ENCODE results near the gene ATG10. TPM values are rescaled to one million over a fixed set of nuclear protein-coding genes. Genes with fewer than 3 reads are reported as not detected.
"Not testable (repeated sequence)": the region's sequence is repeated elsewhere in the genome, so short reads cannot be mapped to it uniquely, and the experiment has no call there.

ATG10 gene
- total RNA-seq, 1 experiment from 2014 or later: 11.2 TPM

DNA sequence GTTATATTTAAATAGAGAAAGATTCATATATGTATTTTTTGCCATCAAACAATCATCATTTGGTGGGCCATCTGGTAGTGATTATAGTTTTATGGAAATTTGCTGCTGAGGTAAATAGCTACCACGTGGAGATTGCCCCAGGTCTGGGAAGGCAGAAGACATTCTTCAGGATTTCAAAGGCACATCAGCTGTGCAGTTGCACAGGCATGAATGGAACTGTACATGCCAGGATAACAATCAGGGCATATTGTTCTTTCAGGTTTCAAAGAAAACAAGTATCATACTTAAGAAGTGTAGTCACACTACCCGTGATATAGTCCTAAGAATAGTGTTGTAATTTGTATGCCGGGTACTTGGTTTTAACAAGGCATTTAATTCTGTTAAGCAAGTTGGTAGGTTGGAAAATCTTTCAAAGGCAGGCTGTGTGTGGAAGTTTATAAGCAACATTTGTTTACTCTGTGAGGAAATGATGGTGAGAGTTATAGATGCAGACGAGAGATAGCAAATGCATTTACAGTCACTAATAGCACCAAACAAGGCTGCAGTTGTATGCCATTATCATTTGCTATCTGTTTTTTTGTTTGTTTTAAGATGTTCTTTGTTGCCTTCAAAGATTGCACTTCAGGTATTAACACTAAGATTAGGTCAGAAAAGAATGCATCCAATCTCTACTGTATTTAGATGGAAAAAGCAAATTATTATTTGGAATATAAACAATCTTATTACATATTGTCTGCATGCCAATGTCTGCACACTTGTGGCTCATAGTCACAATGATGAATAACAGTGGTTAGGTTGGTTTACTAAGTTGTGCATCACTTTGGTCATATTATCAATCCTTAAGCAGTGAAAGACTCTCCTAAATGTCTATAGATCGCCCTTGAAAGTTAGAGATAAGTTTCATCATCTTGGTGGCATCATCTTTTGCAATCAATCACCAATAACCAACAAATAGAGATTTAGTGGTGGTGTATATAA lies 251.1 kb downstream of the ATG10 start:
- peak; percentile 6 for DNase-seq (ENCODE audit: low read depth)

DNA sequence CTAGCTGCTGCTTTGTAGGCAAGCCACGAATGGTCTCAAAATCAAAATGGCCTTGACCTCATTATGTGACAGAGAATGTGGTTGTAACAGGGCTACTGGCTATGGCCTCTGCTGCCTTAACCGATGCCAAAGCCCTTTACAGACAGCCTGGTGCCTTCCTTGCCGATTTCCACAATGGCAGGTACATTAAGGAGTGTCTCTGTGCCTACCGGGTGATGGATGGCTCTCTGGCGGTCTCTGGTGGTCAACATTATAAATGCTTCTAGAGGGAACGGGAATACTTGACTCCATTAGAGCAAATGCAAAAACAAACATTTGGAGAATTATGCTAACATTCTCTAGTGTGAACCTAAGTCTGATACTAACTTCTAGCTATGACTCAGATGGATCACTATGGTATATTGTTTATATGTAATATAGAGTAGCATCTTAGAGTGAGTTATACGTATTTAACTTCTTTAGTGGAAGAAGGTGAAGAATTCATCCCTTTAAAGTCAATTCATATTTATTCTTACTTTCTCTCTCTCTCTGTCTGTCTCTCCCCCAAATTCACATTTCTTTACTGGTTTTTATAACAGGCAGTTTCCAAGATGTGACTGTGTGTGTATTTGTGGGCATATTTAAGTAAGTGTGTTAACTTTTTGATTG lies 253.8 kb downstream of the ATG10 start:
- DNase-seq (ENCODE audit: low read depth): peak; percentile 50

DNA sequence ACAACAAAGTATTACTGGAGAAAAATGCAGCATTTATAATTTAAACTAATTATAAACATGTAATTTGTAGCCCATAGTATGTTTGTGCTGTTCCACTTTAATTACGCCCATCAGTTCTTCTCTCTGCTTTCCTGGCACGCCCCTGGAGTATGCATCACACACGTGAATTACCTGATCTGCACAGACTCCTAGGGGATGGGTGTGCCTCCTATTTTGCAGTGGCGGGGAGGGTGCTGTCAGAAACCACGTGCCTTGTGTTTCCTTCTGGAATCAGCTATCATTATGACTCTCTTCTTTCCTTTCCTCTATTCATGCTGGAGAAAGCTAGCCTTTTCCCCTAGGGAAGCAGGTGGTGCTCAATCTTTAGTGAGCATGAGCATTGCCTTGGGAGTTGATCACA lies 263.1 kb downstream of the ATG10 start:
- no peak for DNase-seq (ENCODE audit: low read depth)

DNA sequence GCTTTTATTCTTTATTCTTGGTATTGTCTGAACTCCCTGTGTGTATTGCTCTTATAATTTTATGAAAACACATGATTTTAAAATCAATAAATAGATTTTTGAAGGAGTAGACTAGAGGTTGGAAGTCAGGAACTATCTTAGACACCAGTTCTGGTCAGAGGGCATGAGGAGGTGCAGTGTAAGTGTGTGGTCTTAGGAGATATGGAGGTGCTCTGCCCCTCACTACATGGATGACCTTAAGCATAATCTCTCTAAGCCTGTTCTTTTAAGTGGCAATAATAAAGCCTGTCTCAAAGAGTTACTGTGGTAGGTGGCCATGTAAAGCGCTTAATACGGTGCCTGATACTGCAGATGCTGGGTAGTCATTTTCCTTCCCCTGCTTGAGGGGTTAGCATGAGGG lies 272.3 kb downstream of the ATG10 start:
- no peak for DNase-seq (ENCODE audit: low read depth)

DNA sequence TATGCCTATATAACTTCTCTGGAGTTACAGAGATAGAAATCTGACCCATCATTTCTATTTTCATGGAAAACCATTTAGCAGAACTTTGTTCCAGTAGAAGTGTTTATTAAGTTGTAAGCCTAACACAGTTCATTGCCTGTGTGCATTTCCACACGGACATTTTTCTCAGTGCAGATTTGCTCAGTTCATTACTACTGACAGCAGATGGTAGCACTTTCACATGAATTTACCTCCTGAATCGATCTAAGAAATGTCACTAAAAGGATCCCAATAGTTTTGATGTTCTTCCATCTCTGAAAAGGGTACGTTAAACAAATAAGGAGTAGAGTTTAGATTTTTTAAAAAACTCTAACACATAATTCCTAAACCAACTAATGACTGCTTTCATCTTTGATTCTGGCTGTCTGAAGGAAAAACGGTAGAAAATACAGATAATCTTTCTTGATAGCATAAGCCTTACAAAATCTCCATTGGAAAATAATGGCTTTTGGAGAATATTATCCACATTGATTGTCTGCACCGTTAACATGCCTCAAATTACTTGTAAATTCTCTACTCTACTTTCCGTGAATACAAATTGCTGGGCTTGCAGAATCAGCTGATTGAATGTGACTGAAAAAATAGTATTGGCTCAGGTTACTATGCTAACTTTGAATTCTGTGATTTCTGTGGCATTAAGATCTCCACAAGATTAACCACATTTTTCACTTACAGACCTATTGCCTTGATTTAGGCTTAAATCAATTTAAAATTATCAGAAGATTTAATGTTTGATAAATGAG lies 273.2 kb downstream of the ATG10 start:
- DNase-seq (ENCODE audit: low read depth): no peak

DNA sequence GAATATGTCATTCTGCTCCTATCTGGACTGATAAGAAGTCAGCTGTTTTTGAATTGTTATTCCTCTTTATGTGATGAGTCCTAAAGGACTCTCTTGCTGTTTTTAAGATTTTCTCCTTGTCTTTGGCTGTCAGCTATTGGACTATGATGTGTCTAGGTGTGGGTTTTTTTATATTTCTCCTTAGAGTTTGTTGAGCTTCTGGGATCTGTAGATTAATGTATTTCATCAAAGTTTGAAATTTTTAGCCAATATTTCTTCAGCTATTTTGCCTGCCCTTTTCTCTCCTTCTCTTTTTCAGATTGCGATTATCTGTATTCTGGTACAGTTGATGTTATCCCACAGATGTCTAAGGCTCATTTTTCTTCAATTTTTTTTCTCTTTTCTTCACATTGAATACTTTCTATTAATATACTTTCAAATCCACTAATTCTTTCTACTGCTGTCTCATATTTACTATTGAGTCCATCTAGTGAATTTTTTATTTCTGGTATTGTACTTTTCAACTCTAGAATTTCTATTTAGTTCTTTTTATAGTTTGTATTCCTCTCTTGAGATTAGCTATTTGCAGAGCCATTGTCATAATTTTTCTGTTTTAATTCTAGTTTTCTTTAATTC lies 275.2 kb downstream of the ATG10 start:
- DNase-seq (ENCODE audit: low read depth): no peak

DNA sequence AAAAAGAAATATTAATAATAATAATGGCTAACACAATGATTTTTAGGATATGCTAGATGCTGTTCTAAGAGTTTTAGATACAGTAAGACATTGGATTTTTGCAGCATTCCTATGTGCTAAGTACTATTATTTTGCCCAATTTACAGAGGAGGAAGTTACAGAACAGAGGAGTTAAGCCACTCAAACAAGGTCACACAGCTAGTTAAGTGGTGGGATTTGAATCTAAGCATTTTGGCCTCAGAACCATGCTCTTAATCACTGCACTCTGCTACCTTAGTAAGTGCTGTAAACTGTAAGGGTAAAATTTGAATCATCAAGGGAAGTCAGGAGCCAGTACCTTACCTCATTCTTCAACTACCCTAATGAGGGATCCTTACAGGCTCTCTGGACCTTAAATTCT lies 280.9 kb downstream of the ATG10 start:
- DNase-seq (ENCODE audit: low read depth): no peak

DNA sequence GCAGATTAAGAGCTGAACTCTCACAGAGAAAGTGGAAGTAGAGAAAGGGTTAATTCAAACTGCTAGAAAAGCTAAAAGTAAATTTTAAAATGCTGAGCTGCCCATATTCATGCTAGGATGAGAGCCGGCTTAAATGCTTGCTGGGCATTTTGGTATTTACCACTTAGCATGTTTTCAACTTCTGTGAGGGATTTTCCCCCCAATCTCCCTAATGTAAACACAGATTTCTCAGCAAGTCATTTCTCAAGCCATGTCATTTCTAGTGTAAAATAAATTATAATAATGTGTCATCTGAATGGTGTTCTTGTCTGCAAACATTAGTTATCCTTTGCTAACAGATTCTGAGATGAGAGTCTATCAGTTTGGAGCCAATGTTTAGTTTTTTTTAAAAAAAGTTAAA lies 284.0 kb downstream of the ATG10 start:
- DNase-seq (ENCODE audit: low read depth): no peak

DNA sequence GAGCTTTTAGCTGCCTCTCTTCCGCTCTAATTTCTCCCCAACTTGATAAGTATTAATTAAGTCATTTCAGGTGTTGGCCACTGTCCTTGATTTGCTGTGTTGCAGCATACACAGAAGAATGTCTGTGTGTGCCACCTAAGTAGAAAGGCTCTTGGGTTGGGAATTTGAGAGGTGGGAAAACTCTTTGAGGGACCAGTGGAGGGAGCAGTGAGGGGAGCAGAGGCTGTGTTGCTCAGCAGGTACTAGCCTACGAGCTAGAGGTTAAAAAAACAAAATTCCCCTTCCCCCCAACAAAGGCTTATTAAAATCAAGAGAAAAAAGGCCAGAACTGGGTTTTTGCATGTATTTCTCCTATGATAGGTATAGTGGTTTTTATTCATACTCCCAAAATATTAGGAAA lies 285.4 kb downstream of the ATG10 start:
- DNase-seq (ENCODE audit: low read depth): no peak

DNA sequence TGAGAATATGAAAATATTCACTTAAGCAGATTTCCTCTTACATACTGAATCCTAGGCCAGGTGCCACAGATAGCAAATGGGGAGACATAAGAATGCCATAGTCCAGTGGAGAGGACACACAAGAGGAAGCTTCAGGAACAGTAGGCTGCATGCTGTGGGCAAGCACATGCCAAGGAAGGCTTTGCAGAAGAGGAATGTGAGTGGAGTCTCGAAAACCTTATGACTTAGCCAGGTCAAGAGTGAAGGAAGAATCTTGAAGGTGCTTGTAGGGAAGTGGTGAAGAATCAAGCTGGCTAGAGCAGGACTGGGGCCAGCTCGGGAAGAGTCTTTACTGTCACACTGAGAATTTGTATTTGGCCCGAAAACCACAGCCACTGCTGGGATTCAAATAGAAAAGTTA lies 285.9 kb downstream of the ATG10 start:
- DNase-seq (ENCODE audit: low read depth): no peak

DNA sequence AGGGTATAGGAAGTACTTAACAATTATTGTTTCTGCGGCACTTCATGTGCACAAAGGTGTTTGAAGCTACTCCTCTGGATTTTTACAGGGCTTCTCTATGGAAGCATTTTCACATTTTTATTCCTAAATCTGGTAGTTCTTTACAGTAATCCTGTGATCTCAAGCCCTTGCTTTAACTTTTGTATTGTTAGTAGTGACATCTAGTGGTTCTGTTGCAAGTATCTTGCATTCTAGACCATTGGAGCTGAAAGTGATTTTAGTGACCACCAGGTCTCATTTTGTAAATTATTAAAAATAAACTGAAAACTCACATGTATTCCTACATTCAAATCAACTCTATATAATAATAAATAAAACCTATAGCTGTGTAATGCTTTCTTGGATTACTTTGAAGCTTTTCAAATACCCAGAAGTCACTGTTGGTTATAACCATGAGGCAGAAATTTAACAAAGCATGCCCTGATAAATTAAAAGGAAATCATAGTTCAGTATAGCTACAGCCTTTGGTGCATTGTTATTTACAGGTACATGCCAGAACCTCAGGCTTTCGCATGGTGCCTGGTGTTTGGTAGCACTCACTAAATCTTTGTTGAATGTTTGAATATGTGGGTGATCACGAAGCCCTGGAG lies 287.5 kb downstream of the ATG10 start:
- DNase-seq (ENCODE audit: low read depth): peak; percentile 21

DNA sequence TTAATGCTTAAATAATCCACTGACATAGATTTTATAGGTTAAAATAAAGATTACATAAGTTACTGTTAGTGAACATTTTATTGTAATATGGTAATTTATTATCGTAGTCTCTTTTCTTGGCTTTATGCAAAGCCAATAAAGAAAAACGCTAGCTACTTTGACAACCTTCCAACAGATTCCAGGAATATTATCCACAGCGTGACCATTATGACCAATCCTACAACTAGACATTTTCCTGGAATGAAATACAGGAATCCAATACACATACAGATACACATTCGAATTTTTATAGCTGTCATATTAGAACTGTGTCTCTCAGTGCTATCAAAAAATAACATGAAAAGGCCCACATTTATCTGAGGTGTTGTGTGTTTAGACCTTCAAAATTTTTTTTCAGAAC lies 293.2 kb downstream of the ATG10 start:
- DNase-seq (ENCODE audit: low read depth): no peak

DNA sequence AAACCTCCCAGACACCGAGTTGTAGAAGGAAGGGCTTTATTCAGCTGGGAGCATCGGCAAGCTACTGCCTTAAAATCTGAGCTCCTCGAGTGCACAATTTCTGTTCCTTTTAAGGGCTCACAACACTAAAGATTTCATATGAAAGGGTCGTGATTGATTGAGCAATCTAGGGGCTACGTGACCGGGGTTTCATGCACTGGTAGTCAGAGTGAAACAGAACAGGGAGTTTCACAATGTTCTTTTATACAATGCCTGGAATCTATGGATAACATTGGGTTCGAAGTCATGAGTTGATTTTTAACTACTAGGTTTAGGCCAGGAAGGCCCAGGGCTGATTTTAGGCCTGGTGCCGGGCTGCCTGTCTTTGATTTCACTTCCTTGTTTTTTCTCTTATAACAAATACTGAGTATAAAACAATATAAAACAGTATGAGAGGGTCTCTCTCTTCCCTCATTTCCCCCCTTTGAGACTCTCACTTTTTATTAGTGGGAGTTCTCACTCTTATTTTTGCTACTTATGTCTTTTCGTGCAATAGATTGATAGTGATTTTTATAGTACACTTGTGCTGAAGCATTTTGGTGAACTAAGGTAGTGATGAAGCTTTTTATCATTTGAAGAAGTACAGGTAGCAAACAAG lies 295.6 kb downstream of the ATG10 start:
- DNase-seq (ENCODE audit: low read depth): not testable (repeated sequence)

DNA sequence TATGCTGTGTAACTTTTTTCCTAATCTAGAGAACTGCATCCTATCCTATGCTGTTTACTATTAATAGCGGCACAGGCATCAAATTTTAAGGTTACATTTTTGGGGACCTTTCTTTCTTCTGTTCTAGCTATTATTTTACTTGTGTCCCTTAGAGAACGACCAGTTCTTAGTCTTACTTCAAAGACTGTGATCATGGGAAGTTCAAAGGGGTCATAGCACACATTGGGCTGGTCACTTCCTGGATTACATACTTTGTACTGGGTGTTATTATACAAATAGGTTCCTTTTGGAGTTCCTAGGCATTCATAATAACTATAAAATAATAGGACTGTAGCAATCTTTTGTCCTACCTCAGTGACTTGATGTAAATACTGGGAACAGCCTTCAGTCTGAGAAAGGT lies 297.5 kb downstream of the ATG10 start:
- DNase-seq (ENCODE audit: low read depth): not testable (repeated sequence)

DNA sequence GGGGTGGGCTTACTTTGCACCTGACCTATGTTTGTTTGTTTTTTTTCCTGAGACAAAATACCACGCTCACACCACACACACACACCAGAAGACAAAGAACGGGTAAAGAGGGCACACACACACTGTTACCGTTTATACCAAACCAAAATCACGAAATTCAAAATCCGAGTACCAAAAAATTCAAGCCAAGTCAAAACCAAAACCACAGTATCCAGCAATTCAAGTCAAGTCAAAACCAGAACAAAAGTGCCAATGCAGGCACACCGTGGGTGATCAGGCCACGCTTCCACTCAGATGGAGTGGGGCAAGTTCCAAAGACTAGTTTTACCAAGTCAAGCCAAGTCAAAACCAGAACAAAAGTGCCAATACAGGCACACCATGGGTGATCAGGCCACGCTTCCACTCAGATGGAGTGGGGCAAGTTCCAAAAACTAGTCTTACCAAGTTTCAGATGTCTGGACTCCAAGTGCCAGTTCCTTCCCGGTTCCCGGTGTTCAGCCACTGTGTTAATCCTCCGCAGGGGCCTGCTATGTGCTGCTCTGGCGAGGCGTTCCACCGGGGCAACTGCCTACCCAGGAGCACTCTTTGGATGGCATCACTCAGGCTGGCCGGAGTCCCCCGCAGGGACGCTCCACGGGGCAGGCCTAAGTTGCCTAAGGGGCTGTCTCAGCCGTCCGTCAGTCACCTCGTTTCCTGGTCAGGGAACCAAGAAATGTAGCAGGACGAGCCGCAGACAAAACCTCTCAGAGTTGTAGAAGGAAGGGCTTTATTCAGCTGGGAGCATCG lies 300.9 kb downstream of the ATG10 start:
- DNase-seq (ENCODE audit: low read depth): not testable (repeated sequence)

DNA sequence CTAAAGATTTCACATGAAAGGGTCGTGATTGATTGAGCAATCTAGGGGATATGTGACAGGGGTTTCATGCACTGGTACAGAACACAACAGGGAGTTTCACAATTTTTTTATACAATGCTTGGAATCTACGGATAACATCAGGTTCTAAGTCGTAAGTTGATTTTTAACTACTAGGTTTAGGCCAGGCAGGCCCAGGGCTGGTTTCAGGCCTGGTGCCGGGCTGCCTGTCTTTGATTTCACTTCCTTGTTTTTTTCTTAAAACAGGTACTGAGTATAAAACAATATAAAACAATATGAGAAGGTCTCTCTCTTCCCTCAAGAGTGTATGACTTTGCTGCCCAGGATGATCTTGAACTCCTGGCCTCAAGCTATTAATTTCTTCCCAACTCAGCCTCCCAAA lies 301.6 kb downstream of the ATG10 start:
- not testable (repeated sequence) for DNase-seq (ENCODE audit: low read depth)

DNA sequence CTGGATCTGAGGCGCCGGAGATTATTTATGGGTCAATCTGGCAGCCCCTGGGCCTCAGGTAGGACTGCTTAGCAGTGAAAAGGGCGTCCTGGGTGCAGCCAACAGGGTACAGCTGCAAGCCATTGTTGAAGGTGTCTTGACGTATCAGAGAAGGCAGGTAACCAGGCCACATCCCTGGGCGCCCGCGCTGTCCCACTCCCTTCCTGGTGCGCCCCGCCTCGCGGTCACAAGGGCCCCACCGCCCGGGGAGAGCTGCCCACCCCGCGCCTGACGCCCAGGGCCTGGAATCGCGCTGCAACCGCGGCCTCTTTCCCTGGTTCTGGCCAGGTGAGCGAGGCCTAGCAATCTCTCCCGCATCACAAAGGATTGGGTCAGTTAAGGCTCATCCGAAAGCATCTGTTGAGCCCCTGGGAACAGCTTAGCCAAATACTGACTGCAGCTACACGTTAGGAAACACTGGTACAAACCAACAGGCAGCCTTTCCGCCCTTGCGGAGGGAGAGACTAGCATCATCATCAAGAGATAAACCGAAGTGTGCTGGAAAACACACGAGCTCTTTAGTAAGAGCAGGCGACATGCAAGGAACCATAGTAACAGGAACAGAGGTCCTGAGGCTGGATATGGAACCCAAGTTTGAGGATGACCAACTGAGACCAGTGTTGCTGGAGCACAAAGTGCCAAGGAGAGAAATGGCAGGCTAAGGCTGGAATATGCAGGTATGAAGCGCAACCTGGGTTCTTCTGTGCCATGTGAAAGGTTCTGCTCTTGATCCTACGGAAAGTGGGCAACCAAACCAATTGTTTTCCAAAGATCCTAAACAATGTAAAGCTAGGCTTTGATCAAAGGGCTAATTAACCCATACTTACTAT lies 302.8 kb downstream of the ATG10 start:
- no peak for DNase-seq (ENCODE audit: low read depth)

DNA sequence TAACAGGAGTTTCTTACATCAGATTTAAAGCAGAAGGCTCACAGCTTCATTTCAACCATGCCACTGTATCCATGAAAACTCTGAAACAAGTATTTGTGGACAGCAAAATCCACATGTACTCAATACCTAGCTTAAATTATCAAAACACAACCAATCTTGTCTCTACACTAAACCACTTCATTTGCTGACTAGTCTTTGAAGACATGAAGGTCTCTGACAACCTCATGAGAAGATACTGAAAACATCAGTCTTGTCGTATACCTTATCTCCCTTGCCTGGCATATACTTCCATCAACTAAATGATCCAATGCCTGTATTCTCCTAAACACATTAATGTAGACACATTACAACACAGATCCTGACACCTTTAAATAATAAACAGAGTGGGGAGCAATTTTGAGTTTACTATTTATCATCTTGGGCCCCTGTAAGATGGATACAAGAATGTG lies 303.4 kb downstream of the ATG10 start:
- no peak for DNase-seq (ENCODE audit: low read depth)
